Measurements from ENCODE around the gene MTHFD1L.

MTHFD1L gene

GRCh38 chr6:150993253-150993652 is 127.8 kb downstream of the MTHFD1L start:
- Histone ChIP-seq H3K9me3 (ENCODE audit: control insufficient read depth in 1 of 2, low read length in 2 of 2) (no peaks in the 10 kb centered on the region), H3K4me1 (ENCODE audit: control insufficient read depth in 1 of 2, insufficient read depth in 2 of 2, low read length in 2 of 2) (no peaks in the 10 kb centered on the region), H3K4me3 (ENCODE audit: low read depth in 1 of 2, low read length in 2 of 2) (no peak overlapping the region), H3K36me3 (ENCODE audit: control insufficient read depth in 1 of 2, insufficient read depth in 2 of 2, low read length in 2 of 2) (no peaks in the 10 kb centered on the region), H3K27me3 (ENCODE audit: low read depth, low read length) (no peaks in the 10 kb centered on the region), H3K27ac (ENCODE audit: low read length) (no peak overlapping the region)

- Histone ChIP-seq H3K4me3 (ENCODE audit: low read depth in 1 of 2, low read length in 2 of 2) (no peak overlapping the region), H3K27me3 (ENCODE audit: low read depth, low read length) (no peaks in the 10 kb centered on the region), H3K36me3 (ENCODE audit: control insufficient read depth in 1 of 2, insufficient read depth in 2 of 2, low read length in 2 of 2) (no peaks in the 10 kb centered on the region), H3K27ac (ENCODE audit: low read length) (no peak overlapping the region), H3K4me1 (ENCODE audit: control insufficient read depth in 1 of 2, insufficient read depth in 2 of 2, low read length in 2 of 2) (no peaks in the 10 kb centered on the region), H3K9me3 (ENCODE audit: control insufficient read depth in 1 of 2, low read length in 2 of 2) (no peaks in the 10 kb centered on the region)
Measured at GRCh38 chr6:150994026-150994425, 128.5 kb downstream of the MTHFD1L start.

GRCh38 chr6:150996968-150997367 is 131.5 kb downstream of the MTHFD1L start:
- Histone ChIP-seq H3K4me3 (ENCODE audit: low read depth in 1 of 2, low read length in 2 of 2) (no peak overlapping the region), H3K4me1 (ENCODE audit: control insufficient read depth in 1 of 2, insufficient read depth in 2 of 2, low read length in 2 of 2) (no peaks in the 10 kb centered on the region), H3K9me3 (ENCODE audit: control insufficient read depth in 1 of 2, low read length in 2 of 2) (no peaks in the 10 kb centered on the region), H3K36me3 (ENCODE audit: control insufficient read depth in 1 of 2, insufficient read depth in 2 of 2, low read length in 2 of 2) (no peaks in the 10 kb centered on the region), H3K27ac (ENCODE audit: low read length) (no peak overlapping the region), H3K27me3 (ENCODE audit: low read depth, low read length) (no peaks in the 10 kb centered on the region)

- Histone ChIP-seq H3K36me3 (ENCODE audit: control insufficient read depth in 1 of 2, insufficient read depth in 2 of 2, low read length in 2 of 2) (no peaks in the 10 kb centered on the region), H3K4me3 (ENCODE audit: low read depth in 1 of 2, low read length in 2 of 2) (no peak overlapping the region), H3K27ac (ENCODE audit: low read length) (no peak overlapping the region), H3K4me1 (ENCODE audit: control insufficient read depth in 1 of 2, insufficient read depth in 2 of 2, low read length in 2 of 2) (peaks cover 0 to under 1% of the 10 kb centered on the region in 2 donors), H3K9me3 (ENCODE audit: control insufficient read depth in 1 of 2, low read length in 2 of 2) (no peaks in the 10 kb centered on the region), H3K27me3 (ENCODE audit: low read depth, low read length) (no peaks in the 10 kb centered on the region)
Measured at GRCh38 chr6:150999107-150999506, 133.6 kb downstream of the MTHFD1L start.

GRCh38 chr6:150999576-150999975 is 134.1 kb downstream of the MTHFD1L start:
- no peaks in the 10 kb centered on the region for H3K27me3 ChIP-seq (ENCODE audit: low read depth, low read length)
- no peaks in the 10 kb centered on the region for H3K36me3 ChIP-seq (ENCODE audit: control insufficient read depth in 1 of 2, insufficient read depth in 2 of 2, low read length in 2 of 2)
- H3K27ac ChIP-seq (ENCODE audit: low read length), result no peak overlapping the region
- H3K9me3 ChIP-seq (ENCODE audit: control insufficient read depth in 1 of 2, low read length in 2 of 2), result no peaks in the 10 kb centered on the region
- H3K4me1 ChIP-seq (ENCODE audit: control insufficient read depth in 1 of 2, insufficient read depth in 2 of 2, low read length in 2 of 2), result peaks cover 0 to 4% of the 10 kb centered on the region in 2 donors
- H3K4me3 ChIP-seq (ENCODE audit: low read depth in 1 of 2, low read length in 2 of 2), result no peak overlapping the region

- Histone ChIP-seq H3K36me3 (ENCODE audit: control insufficient read depth in 1 of 2, insufficient read depth in 2 of 2, low read length in 2 of 2) (no peaks in the 10 kb centered on the region), H3K4me1 (ENCODE audit: control insufficient read depth in 1 of 2, insufficient read depth in 2 of 2, low read length in 2 of 2) (peaks cover 4 to 11% of the 10 kb centered on the region in 2 donors), H3K9me3 (ENCODE audit: control insufficient read depth in 1 of 2, low read length in 2 of 2) (no peaks in the 10 kb centered on the region), H3K27ac (ENCODE audit: low read length) (no peak overlapping the region), H3K4me3 (ENCODE audit: low read depth in 1 of 2, low read length in 2 of 2) (no peak overlapping the region), H3K27me3 (ENCODE audit: low read depth, low read length) (no peaks in the 10 kb centered on the region)
Measured at GRCh38 chr6:151001387-151002056, 136.0 kb downstream of the MTHFD1L start.

- Histone ChIP-seq H3K4me1 (ENCODE audit: control insufficient read depth in 1 of 2, insufficient read depth in 2 of 2, low read length in 2 of 2) (peaks cover 4 to 11% of the 10 kb centered on the region in 2 donors), H3K36me3 (ENCODE audit: control insufficient read depth in 1 of 2, insufficient read depth in 2 of 2, low read length in 2 of 2) (no peaks in the 10 kb centered on the region), H3K27ac (ENCODE audit: low read length) (no peak overlapping the region)
Measured at GRCh38 chr6:151002057-151002450, 136.6 kb downstream of the MTHFD1L start.

GRCh38 chr6:151002491-151002935 is 137.0 kb downstream of the MTHFD1L start:
- no peaks in the 10 kb centered on the region for H3K9me3 ChIP-seq (ENCODE audit: control insufficient read depth in 1 of 2, low read length in 2 of 2)
- H3K27me3 ChIP-seq (ENCODE audit: low read depth, low read length), result no peaks in the 10 kb centered on the region
- peaks cover 4 to 11% of the 10 kb centered on the region in 2 donors for H3K4me1 ChIP-seq (ENCODE audit: control insufficient read depth in 1 of 2, insufficient read depth in 2 of 2, low read length in 2 of 2)
- no peak overlapping the region for H3K27ac ChIP-seq (ENCODE audit: low read length)
- no peaks in the 10 kb centered on the region for H3K36me3 ChIP-seq (ENCODE audit: control insufficient read depth in 1 of 2, insufficient read depth in 2 of 2, low read length in 2 of 2)
- H3K4me3 ChIP-seq (ENCODE audit: low read depth in 1 of 2, low read length in 2 of 2), result no peak overlapping the region

More at GRCh38 chr6:151002057-151002450, 136.6 kb downstream of the MTHFD1L start:
- Histone ChIP-seq H3K27me3 (ENCODE audit: low read depth, low read length) (no peaks in the 10 kb centered on the region), H3K9me3 (ENCODE audit: control insufficient read depth in 1 of 2, low read length in 2 of 2) (no peaks in the 10 kb centered on the region), H3K4me3 (ENCODE audit: low read depth in 1 of 2, low read length in 2 of 2) (no peak overlapping the region)

- no peaks in the 10 kb centered on the region for H3K36me3 ChIP-seq (ENCODE audit: control insufficient read depth in 1 of 2, insufficient read depth in 2 of 2, low read length in 2 of 2)
- peaks cover 4 to 11% of the 10 kb centered on the region in 2 donors for H3K4me1 ChIP-seq (ENCODE audit: control insufficient read depth in 1 of 2, insufficient read depth in 2 of 2, low read length in 2 of 2)
- H3K27me3 ChIP-seq (ENCODE audit: low read depth, low read length), result no peaks in the 10 kb centered on the region
- H3K9me3 ChIP-seq (ENCODE audit: control insufficient read depth in 1 of 2, low read length in 2 of 2), result no peaks in the 10 kb centered on the region
- no peak overlapping the region for H3K4me3 ChIP-seq (ENCODE audit: low read depth in 1 of 2, low read length in 2 of 2)
- H3K27ac ChIP-seq (ENCODE audit: low read length), result peak overlapping the region; percentile 70
Measured at GRCh38 chr6:151004383-151005024, 139.0 kb downstream of the MTHFD1L start.

GRCh38 chr6:151005164-151005563 is 139.7 kb downstream of the MTHFD1L start:
- Histone ChIP-seq H3K9me3 (ENCODE audit: control insufficient read depth in 1 of 2, low read length in 2 of 2) (no peaks in the 10 kb centered on the region), H3K27me3 (ENCODE audit: low read depth, low read length) (no peaks in the 10 kb centered on the region), H3K36me3 (ENCODE audit: control insufficient read depth in 1 of 2, insufficient read depth in 2 of 2, low read length in 2 of 2) (no peaks in the 10 kb centered on the region), H3K27ac (ENCODE audit: low read length) (peak overlapping the region; percentile 2), H3K4me1 (ENCODE audit: control insufficient read depth in 1 of 2, insufficient read depth in 2 of 2, low read length in 2 of 2) (peaks cover 4 to 11% of the 10 kb centered on the region in 2 donors), H3K4me3 (ENCODE audit: low read depth in 1 of 2, low read length in 2 of 2) (no peak overlapping the region)

GRCh38 chr6:151005896-151006632 is 140.6 kb downstream of the MTHFD1L start:
- Histone ChIP-seq H3K4me1 (ENCODE audit: control insufficient read depth in 1 of 2, insufficient read depth in 2 of 2, low read length in 2 of 2) (peaks cover 4 to 11% of the 10 kb centered on the region in 2 donors), H3K9me3 (ENCODE audit: control insufficient read depth in 1 of 2, low read length in 2 of 2) (no peaks in the 10 kb centered on the region), H3K4me3 (ENCODE audit: low read depth in 1 of 2, low read length in 2 of 2) (no peak overlapping the region), H3K27ac (ENCODE audit: low read length) (no peak overlapping the region), H3K36me3 (ENCODE audit: control insufficient read depth in 1 of 2, insufficient read depth in 2 of 2, low read length in 2 of 2) (no peaks in the 10 kb centered on the region), H3K27me3 (ENCODE audit: low read depth, low read length) (no peaks in the 10 kb centered on the region)
